Suprapubic skin (tissue), 4 donors: Measurements from ENCODE around the gene MGAT5. TPM values are rescaled to one million over a fixed set of nuclear protein-coding genes. Genes with fewer than 3 reads are reported as not detected.

Experiments
- DNase-seq, 2 donors: peaks; one replicate each; pipeline ENCODE4 v3.0.0-alpha.2; 2019; ENCODE audit warnings: low spot score in 2 of 2
- H3K27ac ChIP-seq: fragments of 200-600 bp; sonication (generic); one replicate; pipeline ENCODE4 v1.5.1; 2019
- H3K27me3 ChIP-seq: fragments of 200-600 bp; sonication (generic); one replicate; pipeline ENCODE4 v1.5.1; 2019
- H3K36me3 ChIP-seq: fragments of 200-600 bp; sonication (generic); one replicate; pipeline ENCODE4 v1.5.1; 2019
- H3K4me1 ChIP-seq: fragments of 200-600 bp; sonication (generic); one replicate; pipeline ENCODE4 v1.5.1; 2019
- H3K4me3 ChIP-seq: fragments of 200-600 bp; sonication (generic); one replicate; pipeline ENCODE4 v1.5.1; 2019; ENCODE audit warnings: mild to moderate bottlenecking
- H3K9me3 ChIP-seq: fragments of 200-600 bp; sonication (generic); one replicate; pipeline ENCODE4 v1.5.1; 2019
- CTCF ChIP-seq, 2 donors: fragments of 200-600 bp in 1 of 2; fragments of 450-650 bp in 1 of 2; sonication (generic) in 1 of 2; IDR thresholded peaks; one replicate each; pipeline ENCODE4 v1.5.1; 2016 to 2019; ENCODE audit warnings: antibody characterized with exemption in 2 of 2, mild to moderate bottlenecking in 1 of 2, moderate library complexity in 1 of 2
- EP300 ChIP-seq: sonication (generic); formaldehyde crosslinking; IDR thresholded peaks from one replicate; pipeline ENCODE4 v1.6.1; 2017; ENCODE audit warnings: antibody characterized with exemption
- POLR2A ChIP-seq, 2 donors: fragments of 450-650 bp; IDR thresholded peaks; one replicate each; pipeline ENCODE4 v1.6.1; 2017; ENCODE audit warnings: antibody characterized with exemption in 2 of 2, mild to moderate bottlenecking in 2 of 2, moderate library complexity in 2 of 2
- POLR2AphosphoS5 ChIP-seq, 3 donors: sonication (generic); formaldehyde crosslinking; IDR thresholded peaks; one replicate each; pipeline ENCODE4 v1.6.1; 2017; ENCODE audit warnings: antibody characterized with exemption in 3 of 3
- WGBS: methylation state at CpG from one replicate; pipeline ENCODE4 v1.1.5; 2018; 5-methylcytosine and 5-hydroxymethylcytosine counted together
- total RNA-seq, 4 donors: library from RNA; depleted of rRNA; stranded (reverse); fragments of >200 nt; gene quantifications; one replicate each; pipeline ENCODE4 v1.1.0, GENCODE V29; 2016

MGAT5 gene
- total RNA-seq, 4 donors from 2014 or later, result 16.9 to 42.1 (median 32.9) TPM

GRCh38 chr2:134367213-134367612 is 113.3 kb downstream of the MGAT5 start:
- Histone ChIP-seq H3K4me1 (peaks cover 23% of the 10 kb centered on the region), H3K27me3 (no peaks in the 10 kb centered on the region), H3K36me3 (no peaks in the 10 kb centered on the region), H3K9me3 (no peaks in the 10 kb centered on the region), H3K27ac (no peak overlapping the region), H3K4me3 (no peak overlapping the region)
- no peak for DNase-seq
- TF ChIP-seq CTCF (IDR thresholded peaks at IDR 0.05) (no peak), POLR2A (IDR thresholded peaks at IDR 0.05) (no peak), EP300 (no peak), POLR2AphosphoS5 (IDR thresholded peaks at IDR 0.05) (no peak)
- WGBS, result 45% methylated on average over 2 of the region's 2 CpGs

DNA sequence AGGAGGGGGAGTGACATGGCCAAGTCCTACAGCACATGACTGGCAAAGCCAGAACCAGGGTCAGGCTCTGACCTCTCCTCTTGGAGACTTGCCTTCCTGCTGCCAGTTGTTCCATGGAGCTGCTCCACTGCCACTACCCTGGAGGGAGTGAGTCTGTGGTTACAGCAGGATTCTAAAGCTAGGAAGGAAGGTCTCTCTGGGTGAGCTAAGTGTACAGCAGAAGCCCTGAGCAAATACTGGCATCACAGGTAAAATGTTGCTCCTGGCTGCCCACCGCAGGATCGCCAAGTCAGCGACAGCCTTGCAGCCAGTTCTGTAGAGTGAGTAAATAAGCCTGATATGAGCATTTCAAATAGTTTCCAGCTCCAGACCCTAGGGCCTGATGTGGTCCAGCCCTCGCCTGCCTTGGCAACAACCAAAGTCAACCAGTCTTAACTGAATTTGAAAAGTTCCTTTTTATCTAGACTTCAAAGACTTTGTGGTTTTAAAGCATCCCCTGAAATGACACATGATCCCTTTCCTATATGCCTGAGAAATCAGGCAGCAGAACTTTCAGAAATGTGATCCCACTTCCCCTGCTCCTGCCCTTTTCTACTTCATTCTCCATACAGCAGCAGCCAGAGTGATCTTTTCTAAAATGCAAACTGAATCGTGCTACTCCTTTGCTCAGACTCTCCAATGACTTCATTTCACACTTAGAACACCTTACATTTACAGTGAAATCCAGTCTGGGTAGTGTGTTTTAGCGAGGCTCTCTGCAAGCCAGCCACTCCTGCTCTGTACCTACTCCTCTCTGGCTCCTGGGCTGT is 114.3 kb downstream of the MGAT5 start:
- H3K27ac ChIP-seq, result no peak overlapping the region
- no peaks in the 10 kb centered on the region for H3K36me3 ChIP-seq
- no peak for DNase-seq
- 82% methylated on average over 6 of the region's 6 CpGs for WGBS
- peaks cover 27% of the 10 kb centered on the region for H3K4me1 ChIP-seq
- H3K27me3 ChIP-seq, result no peaks in the 10 kb centered on the region
- TF ChIP-seq EP300, result no peak
- TF ChIP-seq CTCF (IDR thresholded peaks at IDR 0.05), result no peak
- no peak for TF ChIP-seq POLR2A (IDR thresholded peaks at IDR 0.05)
- TF ChIP-seq POLR2AphosphoS5 (IDR thresholded peaks at IDR 0.05), result no peak
- no peak overlapping the region for H3K4me3 ChIP-seq
- H3K9me3 ChIP-seq, result no peaks in the 10 kb centered on the region

DNA sequence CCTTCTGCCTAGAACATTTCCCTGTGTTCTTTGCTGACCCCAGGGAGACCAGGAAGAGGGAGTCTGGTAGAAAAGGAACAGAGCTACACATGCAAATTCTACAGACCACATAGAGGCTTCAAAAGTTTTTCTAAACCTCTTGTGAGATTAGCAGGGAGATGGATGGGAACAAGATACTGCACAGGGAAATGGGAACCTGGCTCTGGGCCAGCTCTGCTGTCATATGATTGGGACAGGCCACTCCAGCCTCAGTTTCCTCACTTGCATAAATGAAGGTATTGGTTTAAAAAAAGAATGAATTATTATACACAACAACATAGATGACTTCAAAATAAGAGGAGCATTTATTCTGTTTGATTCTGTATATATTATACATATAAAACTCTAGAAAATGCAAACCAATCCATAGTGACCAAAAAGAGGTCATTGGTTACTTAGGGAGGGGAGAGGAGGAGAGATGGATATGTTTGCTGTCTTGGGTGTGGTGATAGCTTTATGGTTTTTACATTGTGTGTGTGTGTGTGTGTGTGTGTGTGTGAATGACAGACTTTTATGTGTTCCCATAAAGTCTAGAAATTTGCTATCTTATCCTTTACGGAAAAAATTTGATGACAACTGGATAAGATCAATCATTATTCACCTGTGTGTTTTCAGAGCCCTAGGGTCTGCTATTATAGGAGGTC is 115.5 kb downstream of the MGAT5 start:
- Histone ChIP-seq H3K27ac (no peak overlapping the region), H3K27me3 (no peaks in the 10 kb centered on the region), H3K36me3 (no peaks in the 10 kb centered on the region), H3K9me3 (no peaks in the 10 kb centered on the region), H3K4me1 (peaks cover 32% of the 10 kb centered on the region), H3K4me3 (no peak overlapping the region)
- no peak for DNase-seq
- 92% methylated on average over 1 of the region's 1 CpG for WGBS
- TF ChIP-seq CTCF (IDR thresholded peaks at IDR 0.05) (no peak), POLR2A (IDR thresholded peaks at IDR 0.05) (no peak), EP300 (no peak), POLR2AphosphoS5 (IDR thresholded peaks at IDR 0.05) (no peak)

GRCh38 chr2:134370655-134371445 is 117.0 kb downstream of the MGAT5 start:
- WGBS, result 50% methylated on average over 10 of the region's 10 CpGs
- TF ChIP-seq EP300, result no peak
- TF ChIP-seq POLR2AphosphoS5 (IDR thresholded peaks at IDR 0.05), result no peak
- TF ChIP-seq CTCF (IDR thresholded peaks at IDR 0.05), result no peak
- TF ChIP-seq POLR2A (IDR thresholded peaks at IDR 0.05), result no peak
- H3K4me1 ChIP-seq, result peaks cover 32% of the 10 kb centered on the region
- H3K36me3 ChIP-seq, result no peaks in the 10 kb centered on the region
- H3K27me3 ChIP-seq, result no peaks in the 10 kb centered on the region
- no peak for DNase-seq
- H3K9me3 ChIP-seq, result no peaks in the 10 kb centered on the region
- no peak overlapping the region for H3K27ac ChIP-seq
- no peak overlapping the region for H3K4me3 ChIP-seq
